Vagina (tissue), 2 donors: ENCODE results near the gene CBY2. TPM values are rescaled to one million over a fixed set of nuclear protein-coding genes. Genes with fewer than 3 reads are reported as not detected.
"Not testable (repeated sequence)": the region's sequence is repeated elsewhere in the genome, so short reads cannot be mapped to it uniquely, and the experiment has no call there.

ENCODE experiments used
- DNase-seq, 2 donors: peaks; one replicate each; pipeline ENCODE4 v3.0.0-alpha.2; 2017; ENCODE audit errors: extremely low spot score in 2 of 2
- H3K27ac ChIP-seq: fragments of 200-600 bp; sonication (generic); one replicate; pipeline ENCODE4 v1.5.1; 2019
- H3K27me3 ChIP-seq: fragments of 200-600 bp; sonication (generic); one replicate; pipeline ENCODE4 v1.5.1; 2019
- H3K36me3 ChIP-seq, 2 donors: fragments of 200-600 bp; sonication (generic); one replicate each; pipeline ENCODE4 v1.5.1; 2017 to 2019
- H3K4me1 ChIP-seq: fragments of 200-600 bp; sonication (generic); one replicate; pipeline ENCODE4 v1.5.1; 2019
- H3K4me3 ChIP-seq, 2 donors: fragments of 200-600 bp; sonication (generic); 1 replicate in 1 of 2; 2 replicates in 1 of 2; pipeline ENCODE4 v1.5.1; 2016 to 2019
- H3K9me3 ChIP-seq: fragments of 200-600 bp; sonication (generic); one replicate; pipeline ENCODE4 v1.5.1; 2019
- POLR2A ChIP-seq, 2 donors: fragments of 450-650 bp; IDR thresholded peaks; one replicate each; pipeline ENCODE4 v1.6.1; 2017; ENCODE audit warnings: antibody characterized with exemption in 2 of 2, mild to moderate bottlenecking in 2 of 2, moderate library complexity in 2 of 2
- POLR2AphosphoS5 ChIP-seq, 2 donors: sonication (generic); formaldehyde crosslinking; IDR thresholded peaks; one replicate each; pipeline ENCODE4 v1.9.0; 2017; ENCODE audit warnings: antibody characterized with exemption in 2 of 2, mild to moderate bottlenecking in 2 of 2, low read depth in 1 of 2; ENCODE audit not compliant: insufficient read depth in 1 of 2
- intact Hi-C: fragments of 100-400 bp; cut with DNase I; formaldehyde crosslinking; loops from one replicate; pipeline ENCODE4 v1.15.1; 2023
- total RNA-seq: library from RNA; depleted of rRNA; stranded (reverse); fragments of >200 nt; gene quantifications from one replicate; pipeline ENCODE4 v1.2.3, GENCODE V29; 2016
- TF ChIP-seq, protein P1 (sequence below), 3 experiments: fragments of 450-650 bp in 2 of 3; fragments of 200-600 bp in 1 of 3; sonication (generic) in 1 of 3; IDR thresholded peaks; one replicate each; pipeline ENCODE4 v1.5.1; 2017 to 2019; ENCODE audit warnings: antibody characterized with exemption in 3 of 3, mild to moderate bottlenecking in 2 of 3, moderate library complexity in 2 of 3

The CBY2 gene
- total RNA-seq, 1 donor from 2014 or later, result not detected

DNA sequence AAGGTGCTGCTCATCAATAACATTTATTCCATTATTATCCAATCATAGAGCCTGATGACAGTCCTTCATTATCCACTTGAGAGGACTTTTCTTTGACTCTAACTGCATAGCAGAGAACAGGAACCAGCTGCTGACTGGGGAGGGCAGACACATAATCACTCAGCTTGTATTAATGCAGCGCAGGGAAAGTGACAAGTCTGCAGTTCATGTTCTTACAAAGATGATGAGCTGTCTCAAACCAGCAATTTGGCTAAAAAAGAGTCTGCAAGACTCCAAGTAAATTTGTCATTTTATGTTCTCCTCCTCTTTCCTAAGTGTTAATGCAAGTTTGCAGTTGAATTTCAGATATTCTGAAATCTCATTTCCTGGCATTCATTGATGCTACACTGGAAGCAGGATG, 40.0 kb upstream of the CBY2 start:
- no peaks in the 10 kb centered on the region for H3K4me1 ChIP-seq
- TF ChIP-seq POLR2AphosphoS5 (IDR thresholded peaks at IDR 0.05; ENCODE audit: insufficient read depth in 1 of 2, low read depth in 1 of 2), result no peak
- no peak for TF ChIP-seq POLR2A (IDR thresholded peaks at IDR 0.05)
- TF ChIP-seq, protein P1, sequence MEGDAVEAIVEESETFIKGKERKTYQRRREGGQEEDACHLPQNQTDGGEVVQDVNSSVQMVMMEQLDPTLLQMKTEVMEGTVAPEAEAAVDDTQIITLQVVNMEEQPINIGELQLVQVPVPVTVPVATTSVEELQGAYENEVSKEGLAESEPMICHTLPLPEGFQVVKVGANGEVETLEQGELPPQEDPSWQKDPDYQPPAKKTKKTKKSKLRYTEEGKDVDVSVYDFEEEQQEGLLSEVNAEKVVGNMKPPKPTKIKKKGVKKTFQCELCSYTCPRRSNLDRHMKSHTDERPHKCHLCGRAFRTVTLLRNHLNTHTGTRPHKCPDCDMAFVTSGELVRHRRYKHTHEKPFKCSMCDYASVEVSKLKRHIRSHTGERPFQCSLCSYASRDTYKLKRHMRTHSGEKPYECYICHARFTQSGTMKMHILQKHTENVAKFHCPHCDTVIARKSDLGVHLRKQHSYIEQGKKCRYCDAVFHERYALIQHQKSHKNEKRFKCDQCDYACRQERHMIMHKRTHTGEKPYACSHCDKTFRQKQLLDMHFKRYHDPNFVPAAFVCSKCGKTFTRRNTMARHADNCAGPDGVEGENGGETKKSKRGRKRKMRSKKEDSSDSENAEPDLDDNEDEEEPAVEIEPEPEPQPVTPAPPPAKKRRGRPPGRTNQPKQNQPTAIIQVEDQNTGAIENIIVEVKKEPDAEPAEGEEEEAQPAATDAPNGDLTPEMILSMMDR (IDR thresholded peaks at IDR 0.05), result no peak
- DNase-seq, result no peak
- H3K27me3 ChIP-seq, result no peaks in the 10 kb centered on the region
- intact Hi-C loops, result loop anchor here (5.0 kb wide), 1 partner anchor 175 kb away; no protein-coding TSS in a partner anchor
- H3K4me3 ChIP-seq, result no peak overlapping the region
- no peak overlapping the region for H3K27ac ChIP-seq
- no peaks in the 10 kb centered on the region for H3K9me3 ChIP-seq
- H3K36me3 ChIP-seq, result no peaks in the 10 kb centered on the region

DNA sequence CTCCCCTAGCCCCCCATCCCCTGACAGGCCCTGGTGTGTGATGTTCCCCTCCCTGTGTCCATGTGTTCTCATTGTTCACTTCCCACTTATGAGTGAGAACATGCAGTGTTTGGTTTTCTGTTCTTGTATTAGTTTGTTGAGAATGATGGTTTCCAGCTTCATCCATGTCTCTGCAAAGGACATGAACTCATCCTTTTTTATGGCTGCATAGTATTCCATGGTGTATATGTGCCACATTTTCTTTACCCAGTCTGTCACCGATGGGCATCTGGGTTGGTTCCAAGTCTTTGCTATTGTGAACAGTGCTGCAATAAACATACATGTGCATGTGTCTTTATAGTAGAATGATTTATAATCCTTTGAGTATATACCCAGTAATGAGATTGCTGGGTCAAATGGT, 39.2 kb upstream of the CBY2 start:
- H3K27me3 ChIP-seq, H3K4me1 ChIP-seq, H3K27ac ChIP-seq, H3K4me3 ChIP-seq, DNase-seq, H3K9me3 ChIP-seq, H3K36me3 ChIP-seq: not testable (repeated sequence)
- intact Hi-C loops, result loop anchor here (5.0 kb wide), 1 partner anchor 174 kb away; no protein-coding TSS in a partner anchor

DNA sequence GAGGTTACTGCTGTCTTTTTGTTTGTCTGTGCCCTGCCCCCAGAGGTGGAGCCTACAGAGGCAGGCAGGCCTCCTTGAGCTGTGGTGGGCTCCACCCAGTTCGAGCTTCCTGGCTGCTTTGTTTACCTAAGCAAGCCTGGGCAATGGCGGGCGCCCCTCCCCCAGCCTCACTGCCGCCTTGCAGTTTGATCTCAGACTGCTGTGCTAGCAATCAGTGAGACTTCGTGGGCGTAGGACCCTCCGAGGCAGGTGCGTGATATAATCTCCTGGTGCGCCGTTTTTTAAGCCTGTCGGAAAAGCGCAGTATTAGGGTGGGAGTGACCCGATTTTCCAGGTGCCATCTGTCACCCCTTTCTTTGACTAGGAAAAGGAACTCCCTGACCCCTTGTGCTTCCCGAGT, 32.5 kb upstream of the CBY2 start:
- H3K27me3 ChIP-seq, intact Hi-C loops, H3K4me1 ChIP-seq, H3K36me3 ChIP-seq, H3K4me3 ChIP-seq, H3K9me3 ChIP-seq, H3K27ac ChIP-seq, DNase-seq: not testable (repeated sequence)

DNA sequence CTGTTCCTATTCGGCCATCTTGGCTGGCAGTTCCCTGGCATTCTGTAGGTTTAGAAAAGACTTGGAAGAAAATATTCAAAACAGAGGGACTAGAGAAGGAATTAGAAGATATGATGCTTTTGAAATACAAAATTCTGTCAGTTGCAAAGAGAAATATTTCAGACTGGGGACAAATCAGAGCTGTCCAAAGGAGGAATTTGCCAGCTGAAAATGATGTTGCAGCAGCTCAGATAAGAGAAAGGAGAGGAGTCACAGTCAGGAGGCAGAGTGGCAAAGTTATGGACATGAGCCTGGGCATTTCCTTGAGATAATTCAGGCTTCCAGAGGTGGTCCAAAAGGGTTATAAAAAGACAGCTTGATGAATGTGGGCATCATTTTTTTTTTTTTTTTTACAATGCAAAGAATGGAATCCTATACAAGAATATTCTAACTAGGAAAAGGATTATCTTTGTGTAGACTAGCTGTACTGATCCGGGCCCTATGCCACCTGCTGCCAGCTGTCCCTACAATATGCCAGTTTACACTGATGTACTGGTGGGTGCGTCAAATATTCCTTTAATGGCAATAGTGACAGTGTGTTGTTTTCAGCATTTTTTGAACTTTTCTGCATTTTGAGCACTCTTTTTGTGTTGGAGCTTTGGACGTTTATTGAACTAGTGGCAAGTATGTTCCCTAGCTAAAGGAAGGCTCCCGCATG, 31.8 kb upstream of the CBY2 start:
- Histone ChIP-seq H3K4me3 (no peak overlapping the region), H3K9me3 (no peaks in the 10 kb centered on the region), H3K27me3 (no peaks in the 10 kb centered on the region), H3K4me1 (no peaks in the 10 kb centered on the region), H3K27ac (no peak overlapping the region), H3K36me3 (no peaks in the 10 kb centered on the region)
- no peak for TF ChIP-seq POLR2AphosphoS5 (IDR thresholded peaks at IDR 0.05; ENCODE audit: insufficient read depth in 1 of 2, low read depth in 1 of 2)
- TF ChIP-seq, protein P1 (IDR thresholded peaks at IDR 0.05), result no peak
- no peak for TF ChIP-seq POLR2A (IDR thresholded peaks at IDR 0.05)
- intact Hi-C loops, result no loop called here
- DNase-seq, result no peak

DNA sequence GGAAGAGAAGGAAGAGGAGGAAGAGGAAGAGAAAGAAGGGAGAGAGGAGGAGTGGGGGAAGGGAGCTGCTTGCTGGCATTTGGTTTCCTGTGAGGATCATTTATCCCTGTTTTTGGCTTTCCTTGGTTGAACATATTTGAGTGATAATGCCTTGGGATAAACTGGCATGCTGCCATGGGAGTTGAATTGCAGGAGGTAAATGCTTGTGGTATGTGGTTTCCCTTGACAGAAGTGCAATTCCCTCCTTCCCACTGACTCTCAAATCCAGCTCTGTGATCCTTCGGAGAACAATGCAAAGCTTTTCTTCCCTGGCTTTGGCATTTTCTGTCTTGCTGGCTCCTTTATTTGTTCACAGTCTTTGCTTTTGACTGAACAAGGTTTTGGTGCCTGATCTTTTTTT, 27.2 kb upstream of the CBY2 start:
- intact Hi-C loops, result no loop called here
- no peak for DNase-seq

DNA sequence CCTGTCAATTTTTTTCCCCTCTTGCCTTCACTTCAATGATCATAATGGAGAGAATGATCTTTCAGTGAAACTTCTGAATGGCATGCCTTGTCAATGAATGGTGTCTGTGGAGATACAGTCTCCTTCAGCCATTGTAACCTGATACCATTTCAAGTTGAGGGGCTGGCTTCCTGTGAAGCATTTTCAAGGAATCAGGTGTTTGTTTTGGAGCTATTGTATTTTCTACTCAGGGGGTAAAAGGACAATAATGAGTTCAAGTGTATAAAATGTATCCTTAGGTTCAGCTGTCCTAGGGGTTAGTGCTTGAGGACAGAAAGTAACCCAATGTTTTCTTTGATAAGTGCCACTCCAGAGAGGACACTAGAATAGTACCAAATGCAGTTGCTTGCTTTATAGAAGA, 23.8 kb upstream of the CBY2 start:
- Histone ChIP-seq H3K9me3 (no peaks in the 10 kb centered on the region), H3K36me3 (no peaks in the 10 kb centered on the region), H3K4me3 (no peak overlapping the region), H3K27me3 (no peaks in the 10 kb centered on the region), H3K27ac (no peak overlapping the region), H3K4me1 (no peaks in the 10 kb centered on the region)
- TF ChIP-seq POLR2AphosphoS5 (IDR thresholded peaks at IDR 0.05; ENCODE audit: insufficient read depth in 1 of 2, low read depth in 1 of 2) (no peak), POLR2A (IDR thresholded peaks at IDR 0.05) (no peak)
- TF ChIP-seq, protein P1 (IDR thresholded peaks at IDR 0.05), result no peak
- no peak for DNase-seq
- intact Hi-C loops, result no loop called here

More for the DNA sequence above, 27.2 kb upstream of the CBY2 start:
- Histone ChIP-seq H3K4me3 (no peak overlapping the region), H3K27me3 (no peaks in the 10 kb centered on the region), H3K9me3 (no peaks in the 10 kb centered on the region), H3K27ac (no peak overlapping the region), H3K36me3 (no peaks in the 10 kb centered on the region), H3K4me1 (no peaks in the 10 kb centered on the region)
- no peak for TF ChIP-seq POLR2A (IDR thresholded peaks at IDR 0.05)
- TF ChIP-seq, protein P1 (IDR thresholded peaks at IDR 0.05), result no peak
